Left hindlimb (tissue), 1 donor: ENCODE results near the gene CCSER1.

Experiments used
- DNase-seq: peaks from one replicate; pipeline ENCODE4 v3.0.0-alpha.2; 2018

CCSER1 gene

DNA sequence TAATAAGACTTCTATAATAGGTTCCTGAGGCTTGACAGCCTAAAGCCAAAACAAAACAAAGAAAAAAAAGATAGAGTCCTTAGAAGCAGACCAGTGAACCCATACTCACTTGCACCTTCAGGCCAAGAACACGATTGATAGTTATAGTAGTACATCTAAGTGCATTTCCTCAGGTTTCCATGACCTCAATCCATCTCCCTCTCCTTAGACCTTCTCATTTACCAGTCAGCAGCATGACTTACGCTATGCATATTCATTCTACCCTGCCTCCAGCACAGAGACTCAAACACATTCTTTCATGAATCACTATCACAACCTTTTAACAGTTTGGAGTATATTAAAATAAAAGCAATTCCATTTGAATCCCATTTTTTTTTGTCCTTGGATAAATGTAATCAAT lies 855.6 kb downstream of the CCSER1 start:
- DNase-seq = no peak

DNA sequence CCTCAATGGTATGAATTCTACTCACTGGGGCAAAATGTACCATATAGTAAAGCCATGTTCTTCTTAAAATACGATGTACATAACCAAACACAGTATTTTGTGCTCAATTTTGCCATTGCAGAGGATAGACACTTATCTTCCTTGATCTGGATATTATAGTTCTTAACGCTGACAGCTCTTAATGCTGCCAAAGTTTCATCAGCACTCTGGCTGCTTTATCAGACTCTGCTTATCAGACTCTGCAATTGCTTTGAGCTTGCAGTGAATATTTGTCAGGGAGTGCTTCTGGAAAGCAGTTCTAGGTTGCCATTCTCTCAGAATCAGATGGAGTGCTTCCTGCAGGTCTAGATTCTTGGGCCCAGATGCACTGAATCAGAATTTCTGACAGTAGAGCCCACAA lies 863.1 kb downstream of the CCSER1 start:
- no peak for DNase-seq

DNA sequence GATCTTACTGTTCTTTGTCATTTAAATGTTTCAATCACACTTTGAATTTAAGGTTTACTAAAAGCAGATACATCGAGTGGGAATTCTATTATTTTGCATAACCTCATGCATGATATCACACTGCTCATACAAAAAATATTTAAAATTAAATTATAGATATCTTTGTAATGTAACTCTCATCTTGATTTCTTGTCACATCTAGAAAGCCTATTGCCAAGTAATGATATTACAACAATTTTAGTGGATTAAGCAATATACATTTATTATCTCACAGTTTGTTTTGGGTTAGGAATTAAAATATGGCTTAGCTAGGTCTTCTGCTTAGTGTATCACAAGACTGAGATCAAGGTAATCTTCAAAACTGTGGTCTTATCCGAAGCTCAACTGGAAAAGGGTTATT lies 865.0 kb downstream of the CCSER1 start:
- no peak for DNase-seq

DNA sequence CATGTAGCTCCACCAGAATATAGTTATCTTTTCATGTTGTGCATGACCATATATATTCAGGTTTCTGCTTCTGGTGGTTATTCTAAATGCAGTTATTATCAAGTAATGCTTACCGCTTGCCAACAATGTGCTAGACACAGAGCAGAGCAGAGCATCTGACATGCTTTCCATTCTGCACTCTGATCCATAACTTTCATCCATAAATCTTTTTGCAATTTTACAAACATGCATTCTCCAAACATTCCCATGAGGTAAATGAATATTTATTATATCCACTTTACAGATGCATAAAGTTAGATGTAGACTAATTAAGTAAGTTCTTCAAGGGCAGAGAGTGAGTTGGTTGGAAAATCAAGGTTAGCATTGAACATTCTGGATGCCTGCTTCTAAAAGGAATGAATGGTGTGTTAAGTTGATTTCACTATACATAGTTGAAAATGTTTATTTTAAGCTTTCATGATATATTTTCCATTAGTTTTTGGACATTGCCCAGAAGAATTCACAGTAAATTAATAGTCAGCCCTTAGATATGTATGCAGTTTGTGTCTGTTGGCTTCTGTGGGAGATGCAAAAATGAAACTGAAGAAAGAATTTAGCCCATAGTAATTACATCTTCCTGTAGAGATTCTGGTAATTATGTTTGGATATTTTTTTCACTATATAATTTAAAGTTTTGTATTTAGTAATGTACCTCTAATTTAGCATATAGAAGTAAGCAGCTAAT lies 867.8 kb downstream of the CCSER1 start:
- DNase-seq = no peak

GRCh38 chr4:90995996-90996395 lies 868.8 kb downstream of the CCSER1 start:
- DNase-seq = no peak

DNA sequence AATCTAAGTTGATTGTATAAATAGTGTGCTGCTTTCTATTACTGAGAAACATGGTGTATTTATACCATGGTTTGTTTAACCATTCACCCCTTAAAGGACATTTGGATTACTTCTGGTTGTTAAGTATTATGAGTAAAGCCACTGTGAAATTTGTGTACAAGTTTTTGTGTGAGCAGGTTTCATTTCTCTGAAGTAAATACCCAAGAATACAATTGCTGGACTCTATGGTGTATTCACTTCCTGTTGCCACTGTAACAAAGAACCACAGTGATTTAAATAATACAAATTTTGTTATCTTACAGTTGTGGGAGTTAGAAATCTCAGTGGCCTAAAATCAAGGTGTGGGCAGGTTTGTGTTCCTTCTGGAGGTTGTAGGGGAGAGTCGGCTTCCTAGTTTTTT lies 869.6 kb downstream of the CCSER1 start:
- no peak for DNase-seq

DNA sequence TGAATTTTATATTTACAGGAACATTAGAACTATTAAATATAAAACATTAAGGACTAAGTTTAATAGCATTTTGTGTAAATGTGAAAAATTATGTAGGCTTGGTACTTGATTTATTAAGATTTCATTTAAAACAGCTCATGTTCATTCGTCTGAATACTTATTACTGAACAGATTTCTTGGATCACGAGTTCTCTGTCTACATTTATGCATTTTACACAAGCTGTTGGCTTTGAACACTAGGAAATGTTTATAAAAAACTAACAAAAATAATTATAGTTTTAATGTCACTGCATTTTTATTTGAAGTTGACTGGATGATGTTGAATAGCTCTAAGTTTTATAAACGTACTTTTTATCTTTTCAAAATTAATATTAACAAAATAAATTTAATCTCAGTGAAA lies 888.7 kb downstream of the CCSER1 start:
- DNase-seq = no peak

DNA sequence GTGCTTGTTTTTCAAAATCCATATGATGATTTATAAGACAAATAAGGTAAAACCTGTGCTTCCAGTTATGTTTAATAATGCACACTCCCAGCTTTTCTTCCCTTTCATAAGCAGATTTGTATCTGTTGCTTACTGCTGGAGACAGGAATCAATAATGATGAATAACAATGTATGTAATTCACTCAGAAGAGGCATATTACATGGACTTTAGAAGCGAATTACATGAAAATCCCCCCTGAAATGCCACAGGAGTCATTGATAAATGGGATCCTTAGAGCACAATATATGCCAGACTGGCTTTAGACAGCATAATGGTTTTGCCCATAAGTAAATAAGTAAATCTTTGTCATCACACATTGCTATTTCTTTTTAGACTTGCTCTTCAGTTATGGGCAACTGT lies 892.3 kb downstream of the CCSER1 start:
- no peak for DNase-seq

DNA sequence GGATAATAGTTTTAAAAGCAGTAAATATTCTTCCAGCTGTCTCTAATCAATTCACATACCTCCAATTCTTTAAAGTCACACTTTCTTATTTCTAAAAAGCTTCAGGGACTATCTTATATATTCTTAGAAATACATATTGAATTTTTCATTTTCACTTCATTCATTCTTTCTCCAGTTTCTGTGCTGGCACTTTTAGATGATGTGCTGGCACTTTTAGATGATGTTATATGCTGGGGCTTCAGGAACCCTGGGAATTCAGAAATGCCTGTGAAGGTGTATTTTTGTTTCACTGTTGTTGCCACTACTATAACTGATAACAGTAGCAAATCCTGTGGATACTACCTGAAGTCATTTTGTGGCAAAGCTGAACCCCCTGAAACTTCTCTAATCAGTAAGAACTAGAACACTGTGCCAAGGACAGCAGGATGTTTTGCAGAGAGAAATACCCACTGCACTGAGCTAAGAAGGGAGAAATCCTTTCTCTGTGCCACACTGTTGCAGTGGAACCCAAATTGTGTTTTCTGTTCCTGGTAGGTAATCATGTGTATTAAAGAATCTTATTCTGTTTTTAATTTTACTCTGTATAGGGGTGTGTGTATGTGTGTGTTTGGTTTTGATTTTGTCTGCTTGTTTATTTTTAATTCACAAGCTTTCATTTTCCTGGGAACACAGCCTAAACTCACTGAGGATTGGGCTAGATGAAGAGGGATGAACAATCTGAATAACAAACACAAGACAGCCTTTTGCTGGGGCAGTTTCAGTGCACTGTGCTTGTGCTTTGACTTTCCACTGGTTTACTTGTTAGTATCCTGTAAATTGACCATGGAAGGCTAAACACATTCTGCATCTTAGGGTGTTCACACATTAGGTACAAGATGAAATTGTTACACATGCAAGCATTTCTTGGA lies 898.3 kb downstream of the CCSER1 start:
- DNase-seq = no peak

GRCh38 chr4:91028228-91028627 lies 901.0 kb downstream of the CCSER1 start:
- DNase-seq = no peak

- no peak for DNase-seq
These were observed 904.6 kb downstream of the CCSER1 start for GRCh38 chr4:91031761-91032160.

DNA sequence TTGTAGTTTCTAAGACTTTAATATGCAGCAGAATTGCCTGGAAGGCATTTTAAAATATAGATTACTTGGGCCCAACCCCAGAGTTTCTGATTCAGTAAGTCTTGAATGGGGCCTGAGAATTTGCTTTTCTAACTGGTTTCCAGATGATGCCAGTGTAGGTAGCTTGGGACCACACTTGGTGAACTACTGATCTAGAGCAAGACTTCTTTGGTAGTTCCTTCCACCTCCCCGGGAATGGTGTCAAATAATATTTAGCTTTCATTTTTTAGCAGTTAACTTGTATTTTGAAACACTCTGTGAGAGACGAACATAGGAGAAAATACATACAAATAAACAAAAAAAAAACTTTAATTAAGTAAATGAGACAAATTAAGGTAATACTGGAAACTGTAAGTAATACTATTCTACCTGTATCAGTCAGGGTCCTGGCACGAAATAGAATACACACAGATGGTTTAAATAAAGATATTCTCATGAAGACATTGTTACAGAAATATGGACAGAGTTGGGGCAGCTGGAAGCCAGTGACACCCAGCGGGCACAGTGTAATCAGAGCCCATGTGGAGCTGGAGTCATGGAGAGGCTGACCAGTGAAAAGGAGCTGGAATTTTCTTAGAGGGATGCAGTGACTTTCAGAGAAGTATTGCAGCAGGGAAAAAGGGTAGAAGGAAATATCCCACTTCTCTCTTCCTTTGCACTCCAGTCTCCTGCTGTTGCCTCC lies 905.7 kb downstream of the CCSER1 start:
- DNase-seq = no peak

DNA sequence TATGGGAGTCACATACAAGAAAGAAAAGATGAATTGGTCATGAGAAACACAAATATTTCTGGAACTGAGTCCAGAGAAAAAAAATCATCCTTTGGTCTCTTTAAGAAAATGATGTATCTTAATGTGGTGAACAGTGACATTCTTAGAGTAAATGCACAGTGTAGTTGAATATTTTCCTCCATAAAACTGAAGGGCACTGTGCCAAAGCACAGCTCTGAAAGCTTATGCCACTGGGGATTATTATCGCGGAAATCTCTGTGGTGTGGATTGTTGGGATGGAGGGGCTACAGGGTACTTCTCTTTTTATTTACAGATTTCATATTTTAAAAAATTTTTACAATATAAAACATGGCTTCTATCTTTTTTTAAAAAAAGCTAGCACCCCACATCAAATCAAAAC lies 908.1 kb downstream of the CCSER1 start:
- DNase-seq = no peak

DNA sequence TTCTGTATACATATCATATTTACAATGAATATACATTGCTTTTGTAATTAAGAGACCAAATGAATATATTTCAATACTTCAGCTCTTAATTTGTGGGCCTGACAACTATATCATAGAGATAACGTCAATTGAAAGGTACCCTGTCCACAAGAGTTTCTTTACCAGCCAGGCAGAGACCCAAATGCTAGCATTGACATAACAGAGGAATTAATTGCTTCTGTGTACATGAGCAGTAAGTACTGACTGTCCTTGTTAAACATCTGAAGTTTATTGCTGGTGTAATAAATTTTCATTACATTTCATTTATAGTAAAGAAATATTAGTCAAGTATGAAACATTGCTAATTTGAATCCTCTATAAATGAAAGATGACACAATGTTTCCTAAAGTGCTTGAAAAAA lies 910.8 kb downstream of the CCSER1 start:
- no peak for DNase-seq

GRCh38 chr4:91057871-91058270 lies 930.7 kb downstream of the CCSER1 start:
- DNase-seq = no peak

DNA sequence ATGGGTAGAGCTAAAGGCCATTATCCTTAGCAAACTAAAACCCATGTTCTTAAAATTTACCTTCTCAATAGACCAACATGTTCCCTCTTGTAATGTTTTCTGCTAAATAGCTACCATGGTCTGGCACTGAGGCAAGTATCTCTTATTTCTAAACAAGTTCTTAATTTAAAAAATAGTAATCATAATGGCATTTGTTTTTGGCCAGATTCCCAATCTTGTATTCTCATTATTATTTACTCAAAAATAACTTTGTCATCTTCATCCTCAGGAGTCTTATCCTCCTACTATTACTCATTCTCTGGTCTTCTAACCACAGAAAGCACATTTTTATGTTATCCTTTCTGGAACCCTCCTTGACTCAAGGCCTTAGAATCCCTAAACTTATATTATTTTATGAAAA lies 931.2 kb downstream of the CCSER1 start:
- no peak for DNase-seq

DNA sequence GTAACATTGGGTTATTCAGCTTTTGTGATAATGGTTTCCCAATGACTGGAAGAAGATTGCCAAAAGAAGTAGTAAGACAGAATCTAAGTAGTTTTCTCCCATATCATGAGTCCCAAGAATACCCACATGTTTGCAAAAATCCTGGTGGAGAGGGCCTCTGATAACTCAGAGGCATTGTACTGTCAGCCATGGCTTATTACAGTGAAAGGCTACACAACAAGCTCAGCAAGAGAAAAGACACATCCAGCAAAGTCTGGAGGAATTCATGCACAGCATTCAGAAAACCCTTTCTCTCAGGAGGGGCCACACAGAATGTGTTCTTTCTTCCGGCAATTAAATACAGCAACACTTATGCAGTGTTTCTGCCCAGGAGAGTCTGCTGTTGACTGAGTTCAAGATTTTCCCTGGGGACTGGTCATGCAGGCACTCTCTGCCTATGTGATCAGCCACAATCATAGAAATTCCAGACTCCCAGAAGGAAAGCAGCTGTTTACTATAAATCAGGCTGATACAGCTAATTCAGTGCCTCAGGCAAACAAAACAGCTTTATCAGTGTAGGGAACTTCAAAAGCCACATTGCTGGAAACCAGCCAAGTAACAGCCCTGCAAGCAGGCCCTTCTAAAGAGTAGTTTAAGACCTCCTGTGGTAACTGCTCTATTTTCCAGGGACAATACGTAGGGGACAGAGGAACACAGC lies 937.1 kb downstream of the CCSER1 start:
- DNase-seq = peak; percentile 35

- no peak for DNase-seq
These were observed 937.9 kb downstream of the CCSER1 start for GRCh38 chr4:91065117-91065516.

DNA sequence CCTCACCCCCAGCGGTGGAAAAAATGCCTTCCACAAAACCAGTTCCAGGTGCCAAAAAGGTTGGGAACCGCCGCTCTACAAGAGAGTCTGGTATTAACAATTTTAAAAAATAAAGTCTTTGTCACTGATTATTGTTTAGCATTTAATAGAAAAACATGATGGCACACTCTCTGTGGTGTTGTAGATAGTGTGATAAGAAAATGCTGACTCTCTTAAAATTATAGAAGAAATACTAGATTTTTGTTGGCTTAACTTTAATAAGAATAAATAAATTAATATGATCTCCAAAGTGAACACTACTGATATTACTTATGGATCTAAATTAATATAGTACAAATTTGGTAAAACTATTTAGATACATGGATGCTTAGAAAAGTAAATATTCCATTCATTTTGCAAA lies 943.5 kb downstream of the CCSER1 start:
- no peak for DNase-seq

- no peak for DNase-seq
These were observed 949.0 kb downstream of the CCSER1 start for GRCh38 chr4:91076147-91076546.

GRCh38 chr4:91085961-91086360 lies 958.8 kb downstream of the CCSER1 start:
- no peak for DNase-seq

DNA sequence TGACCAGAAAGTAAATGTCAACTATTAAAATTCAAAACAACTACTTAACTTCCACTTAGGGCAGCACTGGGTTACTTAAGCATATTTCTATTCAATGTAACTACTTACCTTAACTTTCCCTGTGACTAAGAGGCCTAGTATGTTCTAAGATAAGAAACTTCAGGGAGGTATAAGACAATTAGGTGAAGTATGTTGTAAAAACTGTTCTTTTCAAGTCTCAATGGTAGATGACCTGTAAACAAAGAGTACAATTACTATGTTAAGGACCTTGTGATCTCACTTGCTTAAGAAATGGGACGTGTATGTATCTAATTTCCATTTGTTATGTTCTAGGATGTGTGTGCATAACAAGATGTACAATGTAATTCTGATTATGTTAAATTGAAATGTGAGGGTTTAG lies 960.5 kb downstream of the CCSER1 start:
- DNase-seq = no peak

- DNase-seq = no peak
These were observed 962.0 kb downstream of the CCSER1 start for GRCh38 chr4:91089178-91089577.
